Measurements from ENCODE around the gene C1QTNF1. TPM values are rescaled to one million over a fixed set of nuclear protein-coding genes. Genes with fewer than 3 reads are reported as not detected.

C1QTNF1 gene
- total RNA-seq, 1 experiment from 2014 or later: 0.22 TPM

- DNase-seq (ENCODE audit: extremely low read depth, low read depth): no peak
Observed at GRCh38 chr17:78992542-78993212, 31.3 kb upstream of the C1QTNF1 start.

GRCh38 chr17:78993241-78993956, 30.6 kb upstream of the C1QTNF1 start:
- peak; percentile 50 for DNase-seq (ENCODE audit: extremely low read depth, low read depth)

- DNase-seq (ENCODE audit: extremely low read depth, low read depth): no peak
Observed at GRCh38 chr17:78993981-78994671, 29.8 kb upstream of the C1QTNF1 start.

DNA sequence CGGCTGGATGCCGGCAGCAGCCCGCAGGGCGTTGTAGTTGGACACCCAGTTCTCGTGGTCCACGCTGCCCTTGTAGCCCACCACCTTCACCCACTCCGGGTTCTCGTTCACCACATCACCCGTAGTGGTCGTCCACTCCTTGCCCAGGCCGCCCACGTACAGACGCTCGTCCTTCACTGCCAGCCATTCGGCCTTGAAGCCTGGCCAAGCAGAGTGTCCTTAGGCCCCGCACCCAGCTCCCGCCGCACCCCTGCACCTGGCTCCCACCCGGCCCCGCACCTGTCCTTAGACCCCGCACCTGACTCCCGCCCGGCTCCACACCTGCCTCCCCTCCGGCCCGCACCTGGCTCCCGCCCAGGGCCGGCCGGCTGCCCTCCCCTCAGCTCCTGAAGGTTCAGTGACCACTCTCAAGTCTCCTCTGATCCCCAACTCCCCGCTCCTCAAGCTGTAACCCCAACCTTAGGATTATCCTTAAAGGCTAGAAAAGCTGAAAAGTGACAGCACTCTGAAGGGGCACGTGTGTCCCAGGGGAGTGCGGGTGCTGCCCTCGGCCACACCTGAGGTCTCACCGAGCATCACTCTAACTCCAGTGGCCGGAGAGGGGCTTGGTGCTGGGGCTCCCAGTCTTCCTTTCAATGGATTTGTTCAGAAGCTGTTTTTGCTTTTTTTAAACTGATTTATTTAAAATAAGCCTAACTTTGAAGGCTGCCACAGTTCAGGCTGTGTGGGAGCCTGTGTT, 28.8 kb upstream of the C1QTNF1 start:
- no peak for DNase-seq (ENCODE audit: extremely low read depth, low read depth)

GRCh38 chr17:78995761-78996451, 28.1 kb upstream of the C1QTNF1 start:
- no peak for DNase-seq (ENCODE audit: extremely low read depth, low read depth)

DNA sequence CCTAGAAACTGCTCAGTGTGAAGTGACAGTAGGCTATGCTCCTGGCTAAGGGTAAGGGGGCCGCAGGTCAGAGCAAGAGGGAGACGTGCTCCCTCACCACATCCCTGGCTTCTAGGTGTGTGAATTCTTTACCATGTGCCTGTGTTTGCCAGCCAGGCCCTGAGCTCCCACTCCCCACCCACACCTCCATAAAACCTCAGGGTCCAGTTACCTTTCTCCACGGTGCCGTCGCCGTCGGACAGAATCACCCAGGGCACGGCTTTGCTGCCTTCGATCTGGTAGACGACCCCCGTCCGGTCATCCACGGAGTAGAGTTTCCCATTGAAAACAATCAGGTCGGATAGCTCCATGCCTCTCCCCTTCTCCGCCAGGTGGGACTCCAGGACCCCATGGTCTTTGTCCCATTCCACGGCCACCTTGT, 27.2 kb upstream of the C1QTNF1 start:
- no peak for DNase-seq (ENCODE audit: extremely low read depth, low read depth)

DNA sequence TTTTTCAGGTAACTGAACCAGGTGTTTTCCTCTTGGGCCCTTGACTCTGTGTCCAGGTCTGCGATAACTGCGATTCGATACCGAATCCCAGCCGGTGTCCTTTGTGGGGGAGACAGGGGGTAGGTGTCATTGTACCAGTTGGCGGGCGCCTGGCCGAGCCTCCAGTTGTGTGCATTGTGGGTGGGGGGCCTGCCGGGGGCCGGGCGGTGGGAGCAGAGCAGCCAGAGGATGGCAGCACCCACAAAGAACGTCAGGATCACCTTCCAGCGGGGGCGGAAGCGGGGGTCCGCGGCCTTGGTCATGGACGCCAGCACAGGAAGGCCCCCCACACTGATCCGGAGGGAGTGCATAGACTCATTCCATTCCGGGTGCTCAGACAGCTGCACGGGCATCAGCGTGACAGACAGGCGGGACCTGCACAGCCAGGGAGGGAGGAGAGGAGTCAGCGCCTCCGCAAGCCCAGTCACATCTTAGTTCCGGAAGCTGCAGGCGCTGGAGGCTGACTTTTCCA, 26.7 kb upstream of the C1QTNF1 start:
- DNase-seq (ENCODE audit: extremely low read depth, low read depth): no peak

GRCh38 chr17:78997881-78998280, 26.1 kb upstream of the C1QTNF1 start:
- no peak for DNase-seq (ENCODE audit: extremely low read depth, low read depth)

GRCh38 chr17:78998311-78999055, 25.5 kb upstream of the C1QTNF1 start:
- no peak for DNase-seq (ENCODE audit: extremely low read depth, low read depth)

DNA sequence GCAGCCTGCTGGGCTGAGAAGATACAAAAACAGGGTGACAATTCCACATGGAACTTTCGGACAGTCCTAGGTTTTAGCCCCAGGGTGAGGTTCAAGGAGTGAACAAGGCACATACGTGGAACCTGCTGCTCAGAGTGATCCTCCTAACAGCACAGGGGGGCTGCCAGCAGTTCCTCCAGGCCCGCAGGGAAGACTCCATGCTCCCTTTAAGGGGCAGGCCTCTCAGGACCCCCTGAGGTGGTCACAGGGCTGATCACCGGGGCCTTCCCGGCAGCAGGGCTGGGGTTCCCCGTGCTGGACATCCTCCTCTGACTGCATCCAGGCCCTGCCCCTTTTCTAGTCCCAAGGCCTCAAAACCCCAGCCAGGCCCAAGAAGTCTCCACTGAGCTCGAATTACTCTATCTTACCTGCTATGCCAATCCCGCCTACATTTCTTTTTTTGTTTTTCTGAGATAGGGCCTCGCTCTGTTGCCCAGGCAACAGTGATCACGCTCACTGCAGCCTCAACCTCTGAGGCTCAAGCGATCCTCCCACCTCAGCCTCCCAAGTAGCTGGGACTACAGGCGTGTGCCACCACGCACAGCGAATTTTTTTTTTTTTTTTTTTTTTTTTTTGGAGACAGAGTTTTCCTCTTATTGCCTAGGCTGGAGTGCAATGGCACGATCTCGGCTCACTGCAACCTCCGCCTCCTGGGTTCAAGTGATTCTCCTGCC, 24.8 kb upstream of the C1QTNF1 start:
- DNase-seq (ENCODE audit: extremely low read depth, low read depth): no peak

- DNase-seq (ENCODE audit: extremely low read depth, low read depth): no peak
Observed at GRCh38 chr17:78999947-79000395, 24.0 kb upstream of the C1QTNF1 start.

GRCh38 chr17:79000396-79001189, 23.4 kb upstream of the C1QTNF1 start:
- DNase-seq (ENCODE audit: extremely low read depth, low read depth): no peak

- no peak for DNase-seq (ENCODE audit: extremely low read depth, low read depth)
Observed at GRCh38 chr17:79001190-79002020, 22.6 kb upstream of the C1QTNF1 start.

- no peak for DNase-seq (ENCODE audit: extremely low read depth, low read depth)
Observed at GRCh38 chr17:79002291-79002690, 21.7 kb upstream of the C1QTNF1 start.

DNA sequence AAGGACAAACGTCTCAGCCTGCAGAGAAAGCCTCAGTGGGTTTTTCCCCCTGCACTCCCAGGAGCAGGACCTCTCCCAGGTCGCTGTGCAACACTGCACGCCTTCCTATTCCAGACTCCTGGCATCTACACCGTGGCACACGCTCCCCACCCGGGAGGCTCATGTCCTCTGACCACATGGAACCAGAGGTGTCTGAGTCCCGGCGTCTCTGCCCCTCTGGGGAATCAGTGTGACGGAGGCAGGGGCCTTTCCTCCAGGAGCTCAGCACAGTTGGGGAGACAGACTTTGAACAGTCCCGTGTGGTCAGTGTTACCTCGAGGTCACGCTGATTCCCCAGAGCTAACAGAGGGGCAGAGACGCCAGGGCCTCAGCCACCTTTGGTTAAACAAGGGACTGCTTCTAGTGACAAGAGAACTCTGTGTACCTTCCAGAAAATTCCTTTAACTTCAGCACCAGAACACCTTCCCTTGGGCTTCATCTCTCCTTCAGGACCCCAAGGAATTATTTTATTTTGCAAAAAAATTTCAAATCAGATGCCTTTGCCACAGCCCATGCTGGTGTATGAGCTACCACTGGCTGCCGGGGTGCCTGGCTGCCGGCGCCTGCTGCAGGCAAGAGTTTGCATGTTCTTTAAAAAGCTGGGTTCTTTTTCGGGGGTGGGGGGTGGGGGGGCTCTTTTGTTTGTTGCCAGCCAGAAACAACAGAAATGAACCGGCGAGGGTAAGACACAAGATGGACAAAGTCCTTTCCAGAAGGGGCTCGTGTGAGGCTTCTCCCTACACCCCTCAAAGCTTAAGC, 21.0 kb upstream of the C1QTNF1 start:
- no peak for DNase-seq (ENCODE audit: extremely low read depth, low read depth)
